Measurements from ENCODE around the gene MYO18A.
"Not testable (repeated sequence)": the region's sequence is repeated elsewhere in the genome, so short reads cannot be mapped to it uniquely, and the experiment has no call there.

MYO18A gene

DNA sequence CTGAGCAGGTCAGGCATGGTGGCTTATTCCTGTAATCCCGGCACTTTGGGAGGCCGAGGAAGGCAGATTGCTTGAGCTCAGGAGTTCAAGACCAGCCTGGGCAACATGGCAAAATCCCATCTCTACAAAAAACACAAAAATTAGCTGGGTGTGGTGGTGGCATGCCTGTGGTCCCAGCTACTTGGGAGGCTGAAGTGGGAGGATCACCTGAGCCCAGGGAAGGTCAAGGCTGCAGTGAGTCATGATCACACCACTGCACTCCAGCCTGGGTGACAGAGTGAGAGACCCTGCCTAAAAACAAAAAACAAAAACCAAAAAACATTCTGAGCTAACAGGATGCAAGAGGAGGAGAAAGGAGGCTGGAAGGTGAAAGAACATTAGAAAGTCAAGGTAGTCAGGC lies 33.0 kb downstream of the MYO18A start:
- not testable (repeated sequence) for H3K27ac ChIP-seq (ENCODE audit: extremely low read depth, low read depth, low read length); H3K9me3 ChIP-seq (ENCODE audit: control insufficient read depth, insufficient read depth, low read depth, low read length); H3K4me1 ChIP-seq (ENCODE audit: control insufficient read depth, insufficient read depth, low read length); H3K36me3 ChIP-seq (ENCODE audit: control insufficient read depth in 2 of 2, insufficient read depth in 1 of 2, low read length in 2 of 2); H3K4me3 ChIP-seq (ENCODE audit: low read depth, low read length)
- POLR2A ChIA-PET = interaction anchor here (0.6 to 2.7 kb wide), 4 partner anchors 23 to 147 kb away, joined by 3 to 60 read pairs (median 4); partner anchors contain the start of genes MYO18A and NUFIP2
- CTCF ChIA-PET = interaction anchor here (0.7 to 21.4 kb wide), 14 partner anchors 9 to 384 kb away, joined by 3 to 506 read pairs (median 8); partner anchors contain the start of gene MYO18A
- TF ChIP-seq PRDM1 (tag by site-specific recombination; IDR thresholded peaks at IDR 0.05) (peak; percentile 61), SP3 (tag by site-specific recombination; IDR thresholded peaks at IDR 0.05) (peak; percentile 18; the same call in 1 of the 2 replicates), GLIS1 (tag by site-specific recombination; IDR thresholded peaks at IDR 0.05) (peak; percentile 21; the same call in 1 of the 2 replicates), ZNF24 (tag by site-specific recombination; IDR thresholded peaks at IDR 0.05) (0 out of 2 replicates have a peak, but pooled peaks have one; percentile 21)

DNA sequence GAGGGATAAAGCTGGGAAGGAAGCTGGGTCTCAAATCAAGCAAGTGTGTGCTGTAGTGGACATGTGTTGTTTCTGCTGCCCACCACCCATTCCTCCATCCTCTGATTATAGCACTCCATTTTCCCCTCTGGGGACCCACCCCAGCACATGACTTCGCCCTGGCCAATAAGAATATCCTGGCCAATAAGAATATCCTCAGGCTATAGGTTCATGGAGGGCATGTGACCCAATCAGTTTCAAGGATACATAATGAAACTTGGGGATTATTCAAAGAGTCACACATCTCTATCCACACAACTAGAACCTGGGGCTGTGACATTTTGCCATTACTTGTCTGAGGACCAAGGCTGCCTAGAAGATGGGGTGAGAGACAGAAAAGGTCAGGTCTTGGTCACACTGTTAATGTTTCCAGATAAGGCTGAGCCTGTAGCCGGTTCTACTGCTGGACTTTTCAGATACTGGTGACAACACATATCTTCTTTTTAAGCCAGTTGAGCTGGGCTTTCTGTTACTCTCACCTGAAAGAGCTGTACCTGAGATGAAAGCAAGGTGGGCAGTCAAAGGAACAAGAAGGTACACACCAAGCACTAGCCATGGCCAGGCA lies 33.7 kb downstream of the MYO18A start:
- TF ChIP-seq KLF1 (tag by site-specific recombination; IDR thresholded peaks at IDR 0.05) = no peak
- no peak for TF ChIP-seq ZNF830 (tag by site-specific recombination; IDR thresholded peaks at IDR 0.05; ENCODE audit: low read depth)
- TF ChIP-seq, protein P1, sequence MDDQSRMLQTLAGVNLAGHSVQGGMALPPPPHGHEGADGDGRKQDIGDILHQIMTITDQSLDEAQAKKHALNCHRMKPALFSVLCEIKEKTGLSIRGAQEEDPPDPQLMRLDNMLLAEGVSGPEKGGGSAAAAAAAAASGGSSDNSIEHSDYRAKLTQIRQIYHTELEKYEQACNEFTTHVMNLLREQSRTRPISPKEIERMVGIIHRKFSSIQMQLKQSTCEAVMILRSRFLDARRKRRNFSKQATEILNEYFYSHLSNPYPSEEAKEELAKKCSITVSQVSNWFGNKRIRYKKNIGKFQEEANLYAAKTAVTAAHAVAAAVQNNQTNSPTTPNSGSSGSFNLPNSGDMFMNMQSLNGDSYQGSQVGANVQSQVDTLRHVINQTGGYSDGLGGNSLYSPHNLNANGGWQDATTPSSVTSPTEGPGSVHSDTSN (CRISPR knock-in tag; IDR thresholded peaks at IDR 0.05) = no peak
- TF ChIP-seq CTCF (tag by site-specific recombination; IDR thresholded peaks at IDR 0.05) = no peak
- Histone ChIP-seq H3K4me1 (ENCODE audit: control insufficient read depth, insufficient read depth, low read length) (peaks cover 8% of the 10 kb centered on the region), H3K36me3 (ENCODE audit: control insufficient read depth in 2 of 2, insufficient read depth in 1 of 2, low read length in 2 of 2) (no peaks in the 10 kb centered on the region; a peak in 1 of 3 replicates), H3K9me3 (ENCODE audit: control insufficient read depth, insufficient read depth, low read depth, low read length) (no peaks in the 10 kb centered on the region), H3K4me3 (ENCODE audit: low read depth, low read length) (no peak overlapping the region), H3K27ac (ENCODE audit: extremely low read depth, low read depth, low read length) (no peak overlapping the region)
- POLR2A ChIA-PET = interaction anchor here (1.0 kb wide), 1 partner anchor 148 kb away, joined by 4 read pairs; the partner anchor contains the start of gene NUFIP2
- CTCF ChIA-PET = interaction anchor here (1.0 to 21.4 kb wide), 15 partner anchors 9 to 238 kb away, joined by 3 to 506 read pairs (median 7); partner anchors contain the start of gene MYO18A

- no peaks in the 10 kb centered on the region for H3K9me3 ChIP-seq (ENCODE audit: control insufficient read depth, insufficient read depth, low read depth, low read length)
- TF ChIP-seq ZNF600 (tag by site-specific recombination; IDR thresholded peaks at IDR 0.05) (0 out of 2 replicates have a peak, but pooled peaks have one; percentile 11), ZNF654 (tag by site-specific recombination; IDR thresholded peaks at IDR 0.05; ENCODE audit: low read depth) (peak; percentile 46), ZBTB17 (tag by site-specific recombination; IDR thresholded peaks at IDR 0.05) (peak; percentile 72; the same call in 1 of the 2 replicates), CTCF (tag by site-specific recombination; IDR thresholded peaks at IDR 0.05) (peak; percentile 40; the same call in 1 of the 2 replicates), ZNF169 (tag by site-specific recombination; IDR thresholded peaks at IDR 0.05) (no peak)
- POLR2A ChIA-PET = interaction anchor here (0.6 to 1.2 kb wide), 7 partner anchors 10 to 75 kb away, joined by 3 to 10 read pairs (median 4); partner anchors contain the start of gene MYO18A
- H3K4me3 ChIP-seq (ENCODE audit: low read depth, low read length) = no peak overlapping the region
- no peak overlapping the region for H3K27ac ChIP-seq (ENCODE audit: extremely low read depth, low read depth, low read length)
- H3K36me3 ChIP-seq (ENCODE audit: control insufficient read depth in 2 of 2, insufficient read depth in 1 of 2, low read length in 2 of 2) = no peaks in the 10 kb centered on the region; a peak in 1 of 3 replicates
- CTCF ChIA-PET = interaction anchor here (0.6 to 21.4 kb wide), 24 partner anchors 9 to 796 kb away, joined by 3 to 506 read pairs (median 4); partner anchors contain the start of gene MYO18A
- peaks cover 15% of the 10 kb centered on the region for H3K4me1 ChIP-seq (ENCODE audit: control insufficient read depth, insufficient read depth, low read length)
Measured at GRCh38 chr17:29145289-29146073, 34.7 kb downstream of the MYO18A start.

Data from HEK293 (cell line).